GM19025 (cell line): ENCODE data around the gene FMO1.
"Not testable (repeated sequence)": the region's sequence is repeated elsewhere in the genome, so short reads cannot be mapped to it uniquely, and the experiment has no call there.

Experiments used
- ATAC-seq: cut with Tn5 transposase; IDR thresholded peaks from one replicate; pipeline ENCODE4 v1.9.1; 2021; ENCODE audit warnings: mild to moderate bottlenecking, low read depth, moderate library complexity; ENCODE audit not compliant: unreplicated experiment

FMO1 gene

GRCh38 chr1:171248302-171248701 is at the start of gene FMO1:
Gene FMO1 (plus strand): TSS chr1:171248494. CDS start chr1:171258088, 9,594 bp downstream.
- ATAC-seq, result no peak

GRCh38 chr1:171204296-171204695 is 44.0 kb upstream of the FMO1 start:
- ATAC-seq, result no peak

GRCh38 chr1:171206204-171206977 is 41.9 kb upstream of the FMO1 start:
- ATAC-seq, result no peak

GRCh38 chr1:171206978-171207355 is 41.3 kb upstream of the FMO1 start:
- ATAC-seq, result no peak

GRCh38 chr1:171207377-171207776 is 40.9 kb upstream of the FMO1 start:
- no peak for ATAC-seq

GRCh38 chr1:171210355-171210754 is 37.9 kb upstream of the FMO1 start:
- no peak for ATAC-seq

GRCh38 chr1:171212607-171213351 is 35.5 kb upstream of the FMO1 start:
- ATAC-seq, result no peak

- no peak for ATAC-seq
These were observed 34.5 kb upstream of the FMO1 start for GRCh38 chr1:171213559-171214454.

- ATAC-seq, result no peak
These were observed 30.4 kb upstream of the FMO1 start for GRCh38 chr1:171217658-171218443.

- ATAC-seq, result no peak
These were observed 29.6 kb upstream of the FMO1 start for GRCh38 chr1:171218661-171219060.

- no peak for ATAC-seq
These were observed 28.8 kb upstream of the FMO1 start for GRCh38 chr1:171219346-171220080.

GRCh38 chr1:171220081-171220420 is 28.2 kb upstream of the FMO1 start:
- no peak for ATAC-seq

GRCh38 chr1:171220581-171221054 is 27.7 kb upstream of the FMO1 start:
- no peak for ATAC-seq

- no peak for ATAC-seq
These were observed 26.4 kb upstream of the FMO1 start for GRCh38 chr1:171221665-171222591.

- ATAC-seq, result no peak
These were observed 25.4 kb upstream of the FMO1 start for GRCh38 chr1:171222936-171223335.

- ATAC-seq, result not testable (repeated sequence)
These were observed 24.0 kb upstream of the FMO1 start for GRCh38 chr1:171224257-171224656.

GRCh38 chr1:171226747-171227370 is 21.4 kb upstream of the FMO1 start:
- ATAC-seq, result no peak

GRCh38 chr1:171231326-171231725 is 17.0 kb upstream of the FMO1 start:
- ATAC-seq, result no peak
